IMR-90 (cell line): ENCODE measurements around the gene SYT2. TPM values are rescaled to one million over a fixed set of nuclear protein-coding genes. Genes with fewer than 3 reads are reported as not detected.

Experiments
- ATAC-seq: fragments of 200-7000 bp; cut with Tn5 transposase; 2 replicates; pipeline ENCODE4 v1.9.1; 2020; ENCODE audit warnings: low read depth, mild to moderate bottlenecking, moderate library complexity
- BruUV-seq: library from RNA; stranded (reverse); fragments of 400-500 nt; replicated peaks from 2 replicates; lab custom pipeline; 2021; lab: Mats Ljungman, UMichigan
- CTCF ChIA-PET: fragments of 300-600 bp; formaldehyde crosslinking; extraction: SDS; loops from one replicate; lab custom pipeline; 2021; ENCODE audit warnings: antibody characterized with exemption; lab: Yijun Ruan, JAX
- POLR2A ChIA-PET: fragments of 300-600 bp; sonication (Branson Sonifier 250); formaldehyde crosslinking; loops from one replicate; lab custom pipeline; 2022; ENCODE audit warnings: antibody characterized with exemption; ENCODE audit not compliant: unreplicated experiment; lab: Charles Lee
- DNase-seq: peaks from one replicate; pipeline ENCODE4 v3.0.0; 2013
- H2AFZ ChIP-seq: replicated peaks from 2 replicates; pipeline ENCODE3; 2013; ENCODE audit warnings: low read length, mild to moderate bottlenecking; ENCODE audit not compliant: poor library complexity
- H2AK5ac ChIP-seq: 2 replicates; pipeline ENCODE4 v1.6.1; 2013; ENCODE audit warnings: low read depth, low read length, inconsistent platforms
- H2AK9ac ChIP-seq: replicated peaks from 2 replicates; pipeline ENCODE3; 2013; ENCODE audit warnings: mild to moderate bottlenecking, low read depth, low read length, moderate library complexity; ENCODE audit not compliant: poor library complexity
- H2BK120ac ChIP-seq: 2 replicates; pipeline ENCODE4 v1.6.1; 2013; ENCODE audit warnings: low read depth, low read length, inconsistent platforms
- H2BK15ac ChIP-seq: 3 replicates; pipeline ENCODE4 v1.6.1; 2013; ENCODE audit warnings: low read depth, low read length, inconsistent platforms
- H2BK20ac ChIP-seq: 2 replicates; pipeline ENCODE4 v1.6.1; 2013; ENCODE audit warnings: low read depth, mild to moderate bottlenecking, inconsistent platforms, low read length, moderate library complexity
- H2BK5ac ChIP-seq: 2 replicates; pipeline ENCODE4 v1.6.1; 2013; ENCODE audit warnings: mild to moderate bottlenecking, low read depth, low read length, inconsistent platforms; ENCODE audit not compliant: poor library complexity, severe bottlenecking
- H3K14ac ChIP-seq: replicated peaks from 2 replicates; pipeline ENCODE4 v1.6.1; 2013; ENCODE audit warnings: low read depth, low read length, inconsistent platforms
- H3K18ac ChIP-seq: 2 replicates; pipeline ENCODE4 v1.6.1; 2013; ENCODE audit warnings: low read depth, low read length, control low read depth
- H3K23ac ChIP-seq: 2 replicates; pipeline ENCODE4 v1.6.1; 2013; ENCODE audit warnings: low read depth, low read length, inconsistent platforms
- H3K27ac ChIP-seq: 2 replicates; pipeline ENCODE4 v1.5.1; 2013; ENCODE audit warnings: mild to moderate bottlenecking, control low read depth, low read length; ENCODE audit not compliant: insufficient read depth
- H3K27me3 ChIP-seq: 2 replicates; pipeline ENCODE4 v1.6.1; 2013; ENCODE audit warnings: low read length; ENCODE audit not compliant: control insufficient read depth, insufficient read depth
- H3K36me3 ChIP-seq: 2 replicates; pipeline ENCODE4 v1.6.1; 2013; ENCODE audit warnings: low read length, mixed read lengths; ENCODE audit not compliant: control insufficient read depth, insufficient read depth
- H3K4ac ChIP-seq: 2 replicates; pipeline ENCODE4 v1.6.1; 2013; ENCODE audit warnings: low read depth, low read length, inconsistent platforms
- H3K4me1 ChIP-seq: 2 replicates; pipeline ENCODE4 v1.6.1; 2013; ENCODE audit warnings: low read length, mixed read lengths; ENCODE audit not compliant: control insufficient read depth, insufficient read depth
- H3K4me2 ChIP-seq: 2 replicates; pipeline ENCODE4 v1.6.1; 2013; ENCODE audit warnings: low read depth, mild to moderate bottlenecking, control low read depth, low read length, moderate library complexity
- H3K4me3 ChIP-seq: 2 replicates; pipeline ENCODE4 v1.5.1; 2013; ENCODE audit warnings: low read depth, mild to moderate bottlenecking, control low read depth, low read length, moderate library complexity; ENCODE audit not compliant: insufficient read depth
- H3K56ac ChIP-seq: 2 replicates; pipeline ENCODE4 v1.6.1; 2013; ENCODE audit warnings: low read length, inconsistent platforms; ENCODE audit not compliant: insufficient read depth; ENCODE audit errors: extremely low read depth
- H3K79me1 ChIP-seq, 2 experiments: 2 replicates each; pipeline ENCODE4 v1.6.1; 2013; ENCODE audit warnings: low read length in 2 of 2, inconsistent platforms in 1 of 2, low read depth in 1 of 2
- H3K9ac ChIP-seq: 2 replicates; pipeline ENCODE4 v1.6.1; 2013; ENCODE audit warnings: low read depth, low read length, control low read depth
- H3K9me1 ChIP-seq: 2 replicates; pipeline ENCODE4 v1.6.1; 2013; ENCODE audit warnings: low read length, inconsistent platforms; ENCODE audit not compliant: insufficient read depth
- H3K9me3 ChIP-seq: 2 replicates; pipeline ENCODE4 v1.6.1; 2013; ENCODE audit warnings: low read length; ENCODE audit not compliant: control insufficient read depth, insufficient read depth
- H4K20me1 ChIP-seq: 2 replicates; pipeline ENCODE4 v1.6.1; 2013; ENCODE audit warnings: low read length, inconsistent platforms; ENCODE audit not compliant: insufficient read depth
- H4K5ac ChIP-seq: 2 replicates; pipeline ENCODE4 v1.6.1; 2013; ENCODE audit warnings: mild to moderate bottlenecking, low read depth, low read length, control low read depth
- H4K8ac ChIP-seq, 2 experiments: 2 replicates each; pipeline ENCODE4 v1.6.1; 2013; ENCODE audit warnings: low read depth in 2 of 2, low read length in 2 of 2, control low read depth in 1 of 2, inconsistent platforms in 1 of 2
- H4K91ac ChIP-seq: 2 replicates; pipeline ENCODE4 v1.6.1; 2013; ENCODE audit warnings: low read depth, low read length, inconsistent platforms; ENCODE audit not compliant: insufficient read depth
- CTCF ChIP-seq: conservative IDR thresholded peaks from 2 replicates; pipeline ENCODE4 v1.5.1; 2012; ENCODE audit warnings: mild to moderate bottlenecking, low read depth, low read length, improper control_type of control experiment
- RAD21 ChIP-seq: IDR thresholded peaks from 2 replicates; pipeline ENCODE4 v1.6.1; 2012; ENCODE audit warnings: low read length, improper control_type of control experiment
- WGBS, 2 experiments: methylation state at CpG; one replicate each; pipeline versions ENCODE4 v1.1.5 to v1.1.7; 2013; ENCODE audit warnings: missing lambda C conversion rate in 2 of 2; ENCODE audit not compliant: insufficient read length in 1 of 2; ENCODE audit errors: extremely low coverage in 2 of 2; 5-methylcytosine and 5-hydroxymethylcytosine counted together
- dilution Hi-C: fragments of 300-500 bp; cut with HindIII; formaldehyde crosslinking; loops from one replicate; pipeline ENCODE4 v1.14.3; 2018; ENCODE audit warnings: low sequenced_read_pairs; ENCODE audit not compliant: unreplicated experiment
- in situ Hi-C: fragments of 300-500 bp; cut with MboI; formaldehyde crosslinking; loops from 3 replicates; pipeline ENCODE4 v1.14.3; 2019; ENCODE audit warnings: low sequenced_read_pairs, inconsistent platforms, mixed read lengths
- intact Hi-C: fragments of 100-400 bp; cut with micrococcal nuclease; formaldehyde crosslinking; loops from 2 replicates; pipeline ENCODE4 v1.10.0; 2022
- polyA plus RNA-seq, 3 experiments: library from polyadenylated mRNA; depleted of rRNA; stranded (reverse); fragments of >200 nt; gene quantifications; 2 replicates each; pipeline ENCODE4 v1.2.3, GENCODE V29; 2012; ENCODE audit warnings: low replicate concordance in 1 of 3
- total RNA-seq: library from RNA; depleted of rRNA; stranded (reverse); fragments of >200 nt; gene quantifications from 2 replicates; pipeline ENCODE4 v1.2.3, GENCODE V29; 2012

Gene SYT2
- total and polyA plus RNA-seq, 2 of the 4 experiments (the other 2 are of a cell fraction): under 0.01 TPM

GRCh38 chr1:202661136-202661845 is 49.0 kb downstream of the SYT2 start:
- POLR2A ChIA-PET: no interaction called here
- Histone ChIP-seq H4K91ac (no peak overlapping the region), H3K27me3 (peaks cover 48% of the 10 kb centered on the region), H3K4me1 (no peaks in the 10 kb centered on the region), H4K8ac (no peak overlapping the region), H3K79me1 (no peaks in the 10 kb centered on the region), H2AFZ (no peak overlapping the region), H4K5ac (no peak overlapping the region), H4K20me1 (no peaks in the 10 kb centered on the region; the same call in 1 of the 2 replicates), H2BK15ac (no peak overlapping the region), H2AK9ac (no peak overlapping the region), H3K23ac (no peak overlapping the region), H3K36me3 (no peaks in the 10 kb centered on the region), H3K9me3 (no peaks in the 10 kb centered on the region), H3K4me3 (no peak overlapping the region), H3K4ac (no peak overlapping the region), H2BK120ac (no peak overlapping the region), H3K9me1 (0 out of 2 replicates have a peak, but pooled peaks cover 2% of the 10 kb centered on the region), H2BK20ac (no peak overlapping the region), H2BK5ac (no peak overlapping the region), H3K27ac (no peak overlapping the region), H2AK5ac (no peak overlapping the region), H3K9ac (no peak overlapping the region), H3K14ac (no peak overlapping the region), H3K4me2 (no peak overlapping the region), H3K18ac (no peak overlapping the region), H3K56ac (no peak overlapping the region)
- CTCF ChIA-PET: no interaction called here
- in situ Hi-C loops: no loop called here
- intact Hi-C loops: no loop called here
- ATAC-seq: no peak
- dilution Hi-C loops: no loop called here
- TF ChIP-seq CTCF: peak; percentile 8; the same call in 1 of the 2 replicates
- TF ChIP-seq RAD21: no peak
- BruUV-seq: no TSS peak
- DNase-seq: no peak
- WGBS, 2 experiments: 47% methylated on average over 3 of the region's 13 CpGs; no CpG with 5 or more reads in 1 of the 2 experiments
